LNCaP clone FGC (cell line): Measurements from ENCODE around the gene MBNL3.

Experiments used
- DNase-seq: peaks from one replicate; pipeline ENCODE4 v3.0.0-alpha.2; 2011; ENCODE audit warnings: low read depth
- H3K4me3 ChIP-seq: 2 replicates; pipeline ENCODE4 v1.5.1; 2011; ENCODE audit warnings: mild to moderate bottlenecking, low read depth, low read length, control low read depth
- CTCF ChIP-seq: IDR thresholded peaks from 2 replicates; pipeline ENCODE4 v1.5.1; 2012; ENCODE audit warnings: mild to moderate bottlenecking; ENCODE audit not compliant: control insufficient read depth, insufficient read depth; ENCODE audit errors: extremely low read depth

Gene MBNL3

GRCh38 chrX:132411310-132411977 is 77.4 kb downstream of the MBNL3 start:
- no peak for DNase-seq
- TF ChIP-seq CTCF: no peak
- no peak overlapping the region for H3K4me3 ChIP-seq

DNA sequence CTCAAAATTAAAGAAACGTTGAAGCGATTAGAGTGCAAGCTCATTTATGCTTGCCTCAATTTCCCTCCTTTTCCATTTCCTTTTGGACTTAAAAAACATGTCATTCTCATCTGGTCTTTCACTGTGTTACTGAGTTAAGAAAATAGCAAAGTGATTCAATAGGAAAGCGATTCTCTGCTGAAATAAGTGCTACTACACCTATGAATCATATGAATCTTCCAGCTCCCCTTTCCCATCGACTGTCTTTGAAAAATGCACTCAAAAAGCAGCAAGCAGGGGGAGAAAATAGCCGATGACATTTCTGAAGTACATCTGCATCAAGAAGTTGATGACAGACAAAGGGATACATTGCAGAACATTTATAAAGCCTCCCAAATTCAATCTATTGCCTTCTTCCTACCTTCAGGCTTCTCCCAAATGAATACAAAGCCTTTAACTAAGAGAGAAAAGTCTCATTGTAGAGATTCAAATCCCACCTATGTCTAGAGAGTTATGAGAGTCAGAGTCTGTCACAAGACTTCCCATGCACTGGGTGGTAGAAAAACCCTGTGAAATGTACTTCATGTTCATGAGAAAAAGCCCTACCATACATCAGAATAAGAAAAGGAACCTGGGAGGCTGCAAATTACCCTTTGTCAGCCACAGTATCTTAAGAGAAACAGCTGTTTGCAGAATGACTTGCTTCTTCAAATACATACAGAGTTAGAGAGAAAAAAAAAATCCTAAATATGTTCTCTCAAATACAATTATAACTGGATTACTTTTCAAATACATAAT is 78.9 kb downstream of the MBNL3 start:
- DNase-seq: no peak
- no peak for TF ChIP-seq CTCF
- no peak overlapping the region for H3K4me3 ChIP-seq

DNA sequence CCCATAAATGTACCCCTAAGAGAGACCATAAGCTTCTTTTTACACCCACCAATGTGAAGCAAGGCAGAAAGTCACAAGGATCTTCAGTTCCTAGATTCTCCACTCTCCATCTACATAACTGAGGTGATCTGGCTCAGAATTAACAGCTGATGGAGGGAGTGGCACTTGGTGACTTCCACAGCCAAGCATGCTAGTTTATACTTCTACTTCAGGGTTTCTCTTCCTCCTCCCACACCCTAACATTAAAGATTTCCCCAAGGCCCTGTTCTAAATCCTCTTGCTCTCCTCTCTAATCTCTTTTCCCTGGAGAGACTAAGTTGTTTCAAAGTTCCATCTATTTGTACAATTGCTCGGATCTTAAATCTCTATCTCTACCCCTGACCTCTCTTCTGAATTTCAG is 81.1 kb downstream of the MBNL3 start:
- no peak overlapping the region for H3K4me3 ChIP-seq
- DNase-seq: no peak
- TF ChIP-seq CTCF: no peak

GRCh38 chrX:132406106-132406505 is 82.7 kb downstream of the MBNL3 start:
- no peak overlapping the region for H3K4me3 ChIP-seq
- no peak for TF ChIP-seq CTCF
- DNase-seq: no peak

DNA sequence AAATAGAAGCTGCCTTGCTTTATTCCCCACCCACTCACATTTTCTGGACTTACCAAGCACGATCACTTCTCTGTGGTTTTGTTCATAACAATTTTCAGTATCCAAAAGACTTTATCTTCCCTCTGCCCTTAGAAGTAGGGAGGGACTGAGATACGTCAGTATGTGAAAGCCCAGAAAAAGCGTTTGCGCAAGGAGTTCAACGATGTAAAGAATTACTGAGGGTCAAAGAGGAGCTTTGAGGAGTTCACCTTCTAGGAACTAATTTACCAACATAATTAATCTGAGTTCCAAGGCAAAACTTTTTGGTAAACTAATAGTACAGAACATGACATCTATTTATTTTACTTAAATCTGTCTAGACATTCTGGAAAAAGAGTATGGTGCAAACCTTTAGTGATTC is 84.6 kb downstream of the MBNL3 start:
- TF ChIP-seq CTCF: no peak
- DNase-seq: no peak
- no peak overlapping the region for H3K4me3 ChIP-seq

GRCh38 chrX:132401935-132402334 is 86.9 kb downstream of the MBNL3 start:
- no peak overlapping the region for H3K4me3 ChIP-seq
- no peak for TF ChIP-seq CTCF
- DNase-seq: peak; percentile 27

GRCh38 chrX:132400706-132401105 is 88.1 kb downstream of the MBNL3 start:
- no peak overlapping the region for H3K4me3 ChIP-seq
- no peak for DNase-seq
- no peak for TF ChIP-seq CTCF
